Bronchial epithelial cell (primary cell): Measurements from ENCODE around the gene DLGAP4. TPM values are rescaled to one million over a fixed set of nuclear protein-coding genes. Genes with fewer than 3 reads are reported as not detected.

Experiments
- DNase-seq: peaks from one replicate; pipeline ENCODE4 v3.0.0-alpha.2; 2010; ENCODE audit warnings: low read depth
- FAIRE-seq: peaks from 2 replicates; lab custom pipeline; 2011; peaks lifted over from hg19 to GRCh38; lab: Jason Lieb, UNC
- H3K27me3 ChIP-seq: 2 replicates; pipeline ENCODE4 v1.5.1; 2011; ENCODE audit warnings: low read length; ENCODE audit not compliant: control insufficient read depth, insufficient read depth
- H3K36me3 ChIP-seq: 2 replicates; pipeline ENCODE4 v1.5.1; 2011; ENCODE audit warnings: low read length; ENCODE audit not compliant: control insufficient read depth, insufficient read depth
- H3K4me3 ChIP-seq: 2 replicates; pipeline ENCODE4 v1.5.1; 2011; ENCODE audit warnings: mild to moderate bottlenecking, low read depth, low read length, control low read depth
- total RNA-seq: library from RNA; depleted of rRNA; stranded (reverse); fragments of >200 nt; gene quantifications from 2 replicates; pipeline ENCODE4 v1.2.1, GENCODE V29; 2014
- TF ChIP-seq, protein P1 (sequence below): IDR thresholded peaks from 2 replicates; pipeline ENCODE4 v1.5.1; 2011; ENCODE audit warnings: mild to moderate bottlenecking, moderate library complexity, low read length, control low read depth, inconsistent platforms; ENCODE audit not compliant: insufficient read depth, severe bottlenecking

DLGAP4 gene
- total RNA-seq, 1 donor from 2014 or later: 5.5 TPM

DNA sequence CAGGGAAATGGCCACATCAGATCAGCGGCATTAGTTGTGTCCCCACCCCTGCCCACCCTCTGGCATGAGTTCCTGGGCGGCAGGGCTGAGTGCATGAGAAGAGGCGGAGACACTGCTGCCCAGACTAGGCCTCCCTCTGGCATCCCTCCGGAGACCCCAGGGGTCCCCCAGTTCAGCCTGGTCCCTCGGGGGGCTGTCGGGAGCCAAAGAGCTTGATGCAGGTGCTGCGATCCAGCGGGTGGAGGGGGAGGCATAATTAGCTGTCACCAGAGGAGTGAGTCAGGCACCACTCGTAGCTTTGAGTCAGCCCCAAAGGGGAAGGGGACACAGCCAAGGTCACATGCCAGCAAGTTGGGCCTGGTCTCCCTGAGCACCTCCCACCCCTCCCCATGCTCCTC, 34.5 kb downstream of the DLGAP4 start:
- H3K4me3 ChIP-seq: no peak overlapping the region
- H3K36me3 ChIP-seq: no peaks in the 10 kb centered on the region
- TF ChIP-seq, protein P1, sequence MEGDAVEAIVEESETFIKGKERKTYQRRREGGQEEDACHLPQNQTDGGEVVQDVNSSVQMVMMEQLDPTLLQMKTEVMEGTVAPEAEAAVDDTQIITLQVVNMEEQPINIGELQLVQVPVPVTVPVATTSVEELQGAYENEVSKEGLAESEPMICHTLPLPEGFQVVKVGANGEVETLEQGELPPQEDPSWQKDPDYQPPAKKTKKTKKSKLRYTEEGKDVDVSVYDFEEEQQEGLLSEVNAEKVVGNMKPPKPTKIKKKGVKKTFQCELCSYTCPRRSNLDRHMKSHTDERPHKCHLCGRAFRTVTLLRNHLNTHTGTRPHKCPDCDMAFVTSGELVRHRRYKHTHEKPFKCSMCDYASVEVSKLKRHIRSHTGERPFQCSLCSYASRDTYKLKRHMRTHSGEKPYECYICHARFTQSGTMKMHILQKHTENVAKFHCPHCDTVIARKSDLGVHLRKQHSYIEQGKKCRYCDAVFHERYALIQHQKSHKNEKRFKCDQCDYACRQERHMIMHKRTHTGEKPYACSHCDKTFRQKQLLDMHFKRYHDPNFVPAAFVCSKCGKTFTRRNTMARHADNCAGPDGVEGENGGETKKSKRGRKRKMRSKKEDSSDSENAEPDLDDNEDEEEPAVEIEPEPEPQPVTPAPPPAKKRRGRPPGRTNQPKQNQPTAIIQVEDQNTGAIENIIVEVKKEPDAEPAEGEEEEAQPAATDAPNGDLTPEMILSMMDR: no peak
- DNase-seq (no peak), FAIRE-seq (no peak)
- no peaks in the 10 kb centered on the region for H3K27me3 ChIP-seq

DNA sequence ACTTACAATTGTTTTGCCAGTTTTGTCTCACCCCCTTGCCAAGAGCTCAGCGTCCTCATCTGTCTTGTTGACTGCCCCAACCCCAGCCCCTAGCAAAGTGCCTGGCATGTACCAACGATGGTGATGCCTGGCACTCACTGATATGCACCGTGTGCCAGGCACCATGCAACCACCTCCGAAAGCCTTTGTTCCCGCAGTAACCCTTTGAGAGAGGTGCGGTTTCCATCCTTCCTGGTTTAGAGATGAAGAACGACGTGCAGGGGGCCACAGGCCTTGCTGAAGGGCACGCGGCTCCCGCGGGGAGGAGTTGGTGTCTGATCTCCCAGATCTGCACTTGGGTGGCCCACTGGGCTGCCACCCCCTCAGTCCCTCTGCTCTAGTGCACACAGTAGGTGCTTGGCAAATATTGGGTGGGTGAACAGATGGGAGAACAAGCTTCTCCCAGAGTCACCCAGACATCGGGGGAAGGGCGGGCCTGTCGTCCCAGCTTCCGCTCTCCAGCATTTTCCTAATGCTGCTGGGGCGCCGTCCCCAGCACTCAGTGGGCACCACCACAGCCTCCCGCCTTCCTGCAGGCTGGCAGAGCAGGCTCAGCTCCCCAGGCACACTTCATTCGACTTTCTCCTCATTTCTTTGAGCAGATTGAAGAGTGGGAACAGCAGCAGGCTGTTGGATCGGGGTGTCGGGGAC, 35.3 kb downstream of the DLGAP4 start:
- FAIRE-seq: no peak

DNA sequence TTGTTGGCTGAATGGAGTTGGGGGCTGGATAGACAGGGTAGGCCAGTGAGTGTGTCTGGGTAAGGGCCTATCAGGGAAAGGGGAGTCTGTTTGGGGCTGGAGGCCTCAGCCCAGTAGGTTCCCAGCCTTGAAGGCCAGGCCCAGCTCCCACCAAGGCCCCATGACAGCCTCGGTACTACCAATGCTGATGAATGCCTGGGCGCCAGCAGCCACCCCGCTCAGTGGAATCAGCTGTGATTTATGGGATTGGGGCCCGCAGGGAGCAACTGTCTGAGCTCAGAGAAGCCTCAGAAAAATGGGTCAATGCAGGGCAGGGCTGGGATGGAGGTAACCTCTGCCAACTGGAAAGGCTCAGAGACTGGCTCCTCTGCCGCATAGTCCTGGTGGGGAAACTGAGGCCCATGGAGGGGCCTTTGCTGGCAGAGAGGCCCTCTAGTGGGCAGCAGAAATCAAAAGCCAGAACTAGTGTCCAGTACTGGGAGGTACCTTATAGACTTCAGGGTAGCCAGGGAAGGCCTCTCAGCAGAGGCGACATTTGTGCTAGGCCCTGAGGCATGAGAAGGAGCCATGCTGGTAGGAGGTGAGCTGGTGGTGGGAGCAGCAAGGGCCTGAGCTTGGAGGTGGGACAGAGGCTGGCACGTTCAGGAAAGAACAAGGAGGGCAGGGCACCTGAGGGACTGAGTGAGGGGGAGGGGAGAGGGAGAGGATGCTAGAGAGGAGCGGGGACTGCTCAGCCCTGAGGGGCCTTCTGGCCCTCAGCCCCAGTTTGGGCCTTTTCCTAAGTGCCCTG, 36.4 kb downstream of the DLGAP4 start:
- no peak for DNase-seq
- FAIRE-seq: no peak
- H3K4me3 ChIP-seq: no peak overlapping the region
- no peaks in the 10 kb centered on the region for H3K36me3 ChIP-seq
- no peaks in the 10 kb centered on the region for H3K27me3 ChIP-seq
- TF ChIP-seq, protein P1: no peak

More for the DNA sequence above, 35.3 kb downstream of the DLGAP4 start:
- H3K36me3 ChIP-seq: no peaks in the 10 kb centered on the region
- no peak overlapping the region for H3K4me3 ChIP-seq
- no peaks in the 10 kb centered on the region for H3K27me3 ChIP-seq
- TF ChIP-seq, protein P1: no peak
- no peak for DNase-seq

DNA sequence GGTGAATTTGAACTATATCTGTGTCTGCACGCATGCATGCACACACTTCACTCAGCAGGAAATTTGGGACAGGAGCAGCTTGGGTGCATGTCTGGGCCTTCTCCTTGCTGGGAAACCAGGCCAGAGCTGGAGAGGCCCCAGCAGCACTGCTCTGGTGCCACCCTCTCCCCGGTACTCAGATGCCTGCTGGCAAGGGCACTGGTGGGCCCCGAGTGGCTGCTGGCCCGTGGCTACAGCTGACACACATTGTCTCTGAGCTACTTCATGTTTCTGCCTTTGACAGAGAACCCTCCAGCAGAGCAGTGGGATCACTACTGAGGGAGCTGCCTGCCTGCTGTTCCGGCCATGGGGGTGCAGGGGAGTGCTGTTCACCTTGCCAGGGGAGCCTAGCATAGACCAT, 37.5 kb downstream of the DLGAP4 start:
- H3K36me3 ChIP-seq: no peaks in the 10 kb centered on the region
- no peak for FAIRE-seq
- TF ChIP-seq, protein P1: no peak
- no peak overlapping the region for H3K4me3 ChIP-seq
- no peak for DNase-seq
- H3K27me3 ChIP-seq: no peaks in the 10 kb centered on the region

DNA sequence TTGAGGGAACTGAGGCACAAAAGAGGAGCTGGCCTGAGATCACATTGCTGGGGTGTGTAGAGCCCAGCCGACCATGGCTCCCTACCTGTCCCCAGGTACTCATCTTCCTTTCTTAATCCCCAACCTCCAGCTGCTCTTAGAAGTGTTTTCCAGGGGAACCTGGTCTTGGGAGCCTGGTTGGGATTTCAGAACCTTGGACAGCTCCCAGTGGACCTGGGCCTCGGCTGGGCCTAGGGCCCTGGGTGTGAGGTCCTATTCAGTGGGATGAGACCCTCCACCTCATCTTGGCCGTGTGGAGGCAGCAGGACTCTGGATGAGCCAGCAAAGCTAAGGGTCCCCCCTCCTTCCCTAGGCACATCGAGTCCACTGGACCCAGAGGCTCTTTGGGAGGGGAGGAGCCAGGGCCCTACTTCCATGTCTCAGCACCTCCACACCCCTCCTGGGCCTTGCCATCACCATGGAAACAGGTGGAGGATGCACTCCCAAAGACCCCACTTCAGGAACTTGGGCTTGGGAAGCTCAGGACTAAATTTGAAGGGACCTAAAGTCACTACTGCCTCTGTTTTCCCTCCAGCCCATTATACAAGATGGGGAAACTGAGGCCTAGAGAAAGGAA, 38.5 kb downstream of the DLGAP4 start:
- Histone ChIP-seq H3K36me3 (no peaks in the 10 kb centered on the region), H3K4me3 (no peak overlapping the region), H3K27me3 (no peaks in the 10 kb centered on the region)
- FAIRE-seq (no peak), DNase-seq (peak; percentile 38)
- TF ChIP-seq, protein P1: no peak
